GM20000 (cell line): ENCODE data around the gene STIP1.
A peak's percentile ranks its signal among the peaks of the same experiment; 100 is the strongest.

Experiments
- DNase-seq: peaks from one replicate; pipeline ENCODE4 v3.0.0; 2012; ENCODE audit warnings: low spot score
- CTCF ChIP-seq: IDR thresholded peaks from 2 replicates; pipeline ENCODE4 v1.5.1; 2012; ENCODE audit warnings: mild to moderate bottlenecking, control low read depth; ENCODE audit errors: extremely low read depth, missing control alignments

STIP1 gene

DNA sequence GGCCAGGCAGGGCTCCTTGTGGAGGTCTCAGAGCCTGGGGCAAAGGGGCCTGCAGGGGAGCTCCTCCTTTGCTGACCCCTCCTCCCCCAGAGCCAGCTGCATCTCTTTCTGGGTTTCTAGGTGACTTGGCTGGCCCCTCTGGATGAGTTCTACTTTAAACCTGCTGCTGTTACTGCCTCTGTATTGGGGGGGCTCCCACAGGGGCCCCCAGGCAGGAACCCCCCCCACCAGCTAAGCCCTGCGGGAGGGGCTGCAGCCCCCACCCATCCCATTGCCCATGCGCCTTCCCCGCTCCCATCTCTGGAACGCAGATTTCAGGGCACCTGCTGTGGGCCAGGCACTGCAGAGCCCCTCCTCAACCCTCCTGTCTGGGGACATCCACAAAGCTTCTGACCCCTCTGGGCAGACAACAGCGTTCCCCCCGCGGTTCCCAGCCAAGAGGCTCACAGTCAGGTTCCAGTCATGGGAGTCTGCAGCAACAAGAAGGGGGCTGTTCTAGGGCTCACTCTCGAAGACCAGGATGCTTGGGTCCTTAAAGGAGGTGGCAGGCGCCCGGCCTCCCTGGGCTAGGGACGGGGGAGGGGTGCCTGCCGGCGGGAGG, 64.5 kb downstream of the STIP1 start:
- TF ChIP-seq CTCF: no peak
- no peak for DNase-seq

GRCh38 chr11:64251016-64251752, 65.2 kb downstream of the STIP1 start, which contains the start of gene PLCB3:
Gene PLCB3 (plus strand): TSS chr11:64251530. CDS start chr11:64251650, 120 bp downstream.
- DNase-seq: peak; percentile 97
- peak; percentile 75 for TF ChIP-seq CTCF

DNA sequence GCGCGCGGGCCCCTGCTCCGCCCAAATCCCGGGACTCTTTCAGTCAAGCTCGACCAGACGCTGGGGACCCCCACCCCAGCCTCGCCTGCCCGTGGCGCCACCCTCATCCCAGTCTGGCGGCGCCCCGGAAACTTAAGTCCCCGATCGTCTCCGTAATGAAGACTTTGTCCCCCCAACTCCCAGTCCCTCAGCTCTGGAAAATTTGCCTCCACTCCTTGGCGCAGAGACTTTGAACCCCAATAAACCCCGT, 65.7 kb downstream of the STIP1 start:
- no peak for TF ChIP-seq CTCF
- DNase-seq: no peak

DNA sequence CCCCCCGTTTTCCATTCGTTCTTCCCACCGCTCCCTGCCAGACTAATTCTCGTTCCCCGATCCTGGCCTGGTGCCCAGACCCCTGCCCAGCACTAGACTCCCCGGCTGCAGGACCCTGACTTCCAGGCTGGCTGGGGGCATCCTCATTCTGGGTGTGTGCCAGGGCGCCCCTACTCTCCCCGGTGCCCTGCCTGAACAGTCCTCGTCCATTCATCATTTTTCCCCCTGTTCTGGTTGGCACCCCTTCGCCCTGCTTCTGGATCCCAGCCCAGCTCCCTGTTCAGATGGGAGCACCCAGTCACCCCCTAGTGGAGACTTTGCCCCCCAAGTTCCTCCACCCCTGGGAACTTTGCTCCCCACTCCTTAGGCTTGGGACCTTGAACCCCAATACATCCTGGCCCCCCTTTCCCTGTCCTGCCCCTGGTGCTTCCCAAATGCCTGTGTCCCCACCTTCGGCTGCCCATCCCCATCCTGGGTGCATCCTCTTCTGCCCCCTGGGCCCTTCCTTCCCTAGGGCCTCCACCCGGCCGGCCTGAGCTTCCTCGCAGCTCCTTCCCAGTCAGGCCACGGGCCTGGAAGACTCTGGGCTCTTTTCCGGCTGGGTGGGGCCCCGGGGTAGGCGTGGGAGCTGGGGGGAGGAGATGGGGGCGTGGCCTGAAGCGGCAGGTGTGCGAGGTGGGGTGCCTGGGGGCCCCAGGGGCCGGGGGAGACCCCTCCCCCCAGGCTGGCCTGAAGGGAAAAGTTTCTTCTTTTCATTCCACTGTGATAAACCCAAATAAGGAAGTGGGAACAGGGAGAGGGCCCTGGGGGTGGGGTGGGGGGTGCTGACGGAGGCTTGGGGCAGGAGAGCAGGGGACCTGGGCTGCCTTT, 66.3 kb downstream of the STIP1 start:
- TF ChIP-seq CTCF: peak; percentile 41
- DNase-seq: peak; percentile 69

DNA sequence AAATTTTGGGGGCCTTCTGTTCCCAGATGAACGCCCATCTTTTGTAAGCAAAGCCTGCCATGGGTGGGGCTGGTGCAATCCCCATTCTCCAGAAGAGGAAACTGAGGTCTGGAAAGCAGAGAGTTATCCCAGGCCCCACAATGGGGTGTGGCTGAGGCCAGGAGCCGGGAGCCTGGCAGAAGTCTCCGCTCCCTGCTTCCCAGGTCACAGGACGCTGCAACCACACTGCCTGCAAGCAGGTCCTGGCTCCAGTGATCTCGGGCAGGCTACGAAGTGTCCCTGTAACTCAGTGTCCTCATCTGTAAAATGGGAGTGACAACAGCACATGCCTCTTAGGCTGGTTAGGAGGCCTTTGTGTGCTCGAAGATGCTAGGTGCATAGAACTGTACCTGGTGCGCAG, 67.1 kb downstream of the STIP1 start:
- TF ChIP-seq CTCF: no peak
- no peak for DNase-seq

- DNase-seq: no peak
- no peak for TF ChIP-seq CTCF
These were observed 67.5 kb downstream of the STIP1 start for GRCh38 chr11:64253481-64253880.
